Measurements from ENCODE around the gene PDE6B. TPM values are rescaled to one million over a fixed set of nuclear protein-coding genes. Genes with fewer than 3 reads are reported as not detected.
"Not testable (repeated sequence)": the region's sequence is repeated elsewhere in the genome, so short reads cannot be mapped to it uniquely, and the experiment has no call there.

PDE6B gene
- total and polyA plus RNA-seq, 7 donors: 0.03 to 0.48 (median 0.31) TPM; not detected in 1

DNA sequence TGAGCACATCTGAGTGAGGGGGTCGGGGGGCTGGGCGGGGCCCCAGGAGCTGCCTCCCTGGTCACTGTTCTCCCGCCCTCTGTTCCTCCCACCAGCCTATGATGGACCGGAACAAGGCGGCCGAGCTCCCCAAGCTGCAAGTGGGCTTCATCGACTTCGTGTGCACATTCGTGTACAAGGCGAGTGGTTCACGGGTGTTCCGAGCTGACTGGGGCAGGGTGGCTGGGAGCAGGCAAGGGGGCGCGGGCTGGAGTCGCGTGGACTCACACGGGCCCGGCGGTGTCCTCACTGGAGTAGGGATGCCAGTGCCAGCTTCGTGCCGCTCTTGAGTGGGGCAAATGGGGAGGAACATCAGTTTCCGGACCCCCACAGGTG lies 41.0 kb downstream of the PDE6B start:
- H3K4me1 ChIP-seq: no peaks in the 10 kb centered on the region
- peaks cover 0 to 11% of the 10 kb centered on the region in 2 donors for H3K36me3 ChIP-seq (ENCODE audit: insufficient read depth in 1 of 2, low read depth in 1 of 2)
- DNase-seq (peak in 1 of 2 donors; percentile 50), ATAC-seq (peak in 1 of 4 donors; percentile 12)
- whole genome bisulfite sequencing, 3 donors: 38 to 50% (median 39%) methylated on average over 22 of the region's 22 CpGs
- intact Hi-C loops (cut with DNase I): no loop called here
- H3K27me3 ChIP-seq (ENCODE audit: insufficient read depth in 3 of 3, low read length in 2 of 3): peaks cover 0 to 45% (median 11%) of the 10 kb centered on the region in 3 donors
- H3K9me3 ChIP-seq: no peaks in the 10 kb centered on the region
- no peak overlapping the region for H3K27ac ChIP-seq
- no peak overlapping the region for H3K4me3 ChIP-seq
- TF ChIP-seq, protein P1, sequence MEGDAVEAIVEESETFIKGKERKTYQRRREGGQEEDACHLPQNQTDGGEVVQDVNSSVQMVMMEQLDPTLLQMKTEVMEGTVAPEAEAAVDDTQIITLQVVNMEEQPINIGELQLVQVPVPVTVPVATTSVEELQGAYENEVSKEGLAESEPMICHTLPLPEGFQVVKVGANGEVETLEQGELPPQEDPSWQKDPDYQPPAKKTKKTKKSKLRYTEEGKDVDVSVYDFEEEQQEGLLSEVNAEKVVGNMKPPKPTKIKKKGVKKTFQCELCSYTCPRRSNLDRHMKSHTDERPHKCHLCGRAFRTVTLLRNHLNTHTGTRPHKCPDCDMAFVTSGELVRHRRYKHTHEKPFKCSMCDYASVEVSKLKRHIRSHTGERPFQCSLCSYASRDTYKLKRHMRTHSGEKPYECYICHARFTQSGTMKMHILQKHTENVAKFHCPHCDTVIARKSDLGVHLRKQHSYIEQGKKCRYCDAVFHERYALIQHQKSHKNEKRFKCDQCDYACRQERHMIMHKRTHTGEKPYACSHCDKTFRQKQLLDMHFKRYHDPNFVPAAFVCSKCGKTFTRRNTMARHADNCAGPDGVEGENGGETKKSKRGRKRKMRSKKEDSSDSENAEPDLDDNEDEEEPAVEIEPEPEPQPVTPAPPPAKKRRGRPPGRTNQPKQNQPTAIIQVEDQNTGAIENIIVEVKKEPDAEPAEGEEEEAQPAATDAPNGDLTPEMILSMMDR (IDR thresholded peaks at IDR 0.05): no peak

DNA sequence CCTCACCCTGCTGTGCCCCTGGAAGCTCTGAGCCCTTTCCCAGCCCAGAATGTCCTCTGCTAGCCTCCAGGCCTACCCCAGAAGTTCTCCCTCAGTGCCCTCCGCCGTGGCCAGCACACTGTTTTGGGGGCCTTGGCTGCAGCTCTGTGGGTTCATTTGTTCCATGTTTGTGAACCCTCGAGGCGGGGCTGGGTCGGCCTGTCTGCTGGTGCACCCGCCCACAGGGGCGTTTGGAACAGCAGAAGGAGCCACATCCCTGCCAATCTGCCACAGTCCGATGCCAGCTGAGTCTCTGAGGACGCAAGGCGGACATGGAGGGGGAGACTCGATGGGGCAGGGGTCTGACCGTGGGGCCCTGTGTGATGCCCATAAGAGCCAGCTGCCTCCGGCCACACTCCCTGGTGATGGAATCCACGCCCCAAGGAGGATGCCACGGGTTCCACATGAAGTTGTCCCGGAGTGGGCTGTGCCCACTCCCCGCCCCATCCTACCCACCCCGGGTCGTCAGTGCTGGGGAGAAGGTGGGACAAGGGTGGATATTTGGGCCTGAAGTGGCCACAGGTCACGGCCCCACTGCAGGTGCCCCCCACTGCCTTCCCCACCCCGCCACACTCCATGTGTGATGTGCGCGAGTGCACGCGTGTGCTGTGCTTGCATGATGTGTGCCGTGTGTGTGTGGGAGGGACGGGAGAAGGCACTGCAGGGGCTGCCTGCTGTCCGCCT lies 41.6 kb downstream of the PDE6B start:
- H3K4me3 ChIP-seq: no peak overlapping the region
- H3K9me3 ChIP-seq: no peaks in the 10 kb centered on the region
- WGBS, 3 donors: 54 to 63% (median 56%) methylated on average over 25 to 28 of the region's 28 CpGs
- no peaks in the 10 kb centered on the region for H3K4me1 ChIP-seq
- intact Hi-C loops (cut with DNase I): no loop called here
- H3K36me3 ChIP-seq (ENCODE audit: insufficient read depth in 1 of 2, low read depth in 1 of 2): peaks cover 3 to 16% of the 10 kb centered on the region in 2 donors
- no peak overlapping the region for H3K27ac ChIP-seq
- TF ChIP-seq, protein P1 (IDR thresholded peaks at IDR 0.05): no peak
- peaks cover 0 to 40% (median 11%) of the 10 kb centered on the region in 3 donors for H3K27me3 ChIP-seq (ENCODE audit: insufficient read depth in 3 of 3, low read length in 2 of 3)
- ATAC-seq: peak in 1 of 4 donors; percentile 12
- DNase-seq: peak; percentile 12 to 46

DNA sequence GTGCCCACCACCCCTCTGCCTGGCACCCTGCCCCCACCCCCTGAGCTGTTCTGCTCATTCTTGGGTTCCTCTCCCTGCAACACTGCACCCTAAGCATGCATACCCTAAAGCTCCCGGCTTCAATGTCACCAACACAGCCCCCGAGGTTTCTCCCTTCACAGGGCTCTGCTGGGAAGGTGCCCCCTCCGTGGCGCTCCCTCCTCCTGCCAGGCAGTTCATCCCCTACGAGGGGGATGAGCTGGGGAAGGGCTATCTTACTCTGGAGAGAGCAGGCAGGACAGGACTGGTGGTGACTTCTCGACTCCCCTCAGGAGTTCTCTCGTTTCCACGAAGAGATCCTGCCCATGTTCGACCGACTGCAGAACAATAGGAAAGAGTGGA lies 42.2 kb downstream of the PDE6B start:
- 37 to 44% (median 43%) methylated on average over 10 of the region's 10 CpGs for WGBS, 3 donors
- ATAC-seq (no peak), DNase-seq (peak; percentile 3 to 17)
- no peak overlapping the region for H3K4me3 ChIP-seq
- intact Hi-C loops (cut with DNase I): no loop called here
- H3K4me1 ChIP-seq: no peaks in the 10 kb centered on the region
- no peaks in the 10 kb centered on the region for H3K9me3 ChIP-seq
- no peak overlapping the region for H3K27ac ChIP-seq
- TF ChIP-seq, protein P1 (IDR thresholded peaks at IDR 0.05): no peak
- peaks cover 7 to 22% of the 10 kb centered on the region in 2 donors for H3K36me3 ChIP-seq (ENCODE audit: insufficient read depth in 1 of 2, low read depth in 1 of 2)
- peaks cover 0 to 36% (median 10%) of the 10 kb centered on the region in 3 donors for H3K27me3 ChIP-seq (ENCODE audit: insufficient read depth in 3 of 3, low read length in 2 of 3)

DNA sequence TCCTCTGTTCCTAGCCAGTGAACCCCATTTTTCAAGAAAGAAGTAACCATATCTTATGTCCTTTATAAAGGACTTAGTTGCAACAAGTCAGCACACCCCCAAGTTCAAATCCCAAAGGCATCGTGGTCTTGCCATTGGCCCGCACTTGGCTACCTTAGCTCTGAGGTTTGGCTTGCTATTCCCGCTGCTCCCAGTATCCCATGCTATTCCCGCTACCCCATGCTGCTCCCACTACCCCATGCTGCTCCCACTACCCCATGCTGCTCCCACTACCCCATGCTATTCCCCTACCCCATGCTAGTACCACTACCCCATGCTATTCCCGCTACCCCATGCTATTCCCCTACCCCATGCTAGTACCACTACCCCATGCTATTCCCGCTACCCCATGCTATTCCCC lies 42.8 kb downstream of the PDE6B start:
- H3K27ac ChIP-seq; H3K4me1 ChIP-seq; intact Hi-C loops (cut with DNase I); H3K9me3 ChIP-seq; H3K4me3 ChIP-seq; ATAC-seq: not testable (repeated sequence)
- Histone ChIP-seq H3K36me3 (ENCODE audit: insufficient read depth in 1 of 2, low read depth in 1 of 2) (peaks cover 7 to 28% of the 10 kb centered on the region in 2 donors), H3K27me3 (ENCODE audit: insufficient read depth in 3 of 3, low read length in 2 of 3) (peaks cover 0 to 32% (median 7%) of the 10 kb centered on the region in 3 donors)
- DNase-seq: peak in 1 of 2 donors; percentile 1
- WGBS, 3 donors: 81 to 88% (median 87%) methylated on average over 6 of the region's 6 CpGs

DNA sequence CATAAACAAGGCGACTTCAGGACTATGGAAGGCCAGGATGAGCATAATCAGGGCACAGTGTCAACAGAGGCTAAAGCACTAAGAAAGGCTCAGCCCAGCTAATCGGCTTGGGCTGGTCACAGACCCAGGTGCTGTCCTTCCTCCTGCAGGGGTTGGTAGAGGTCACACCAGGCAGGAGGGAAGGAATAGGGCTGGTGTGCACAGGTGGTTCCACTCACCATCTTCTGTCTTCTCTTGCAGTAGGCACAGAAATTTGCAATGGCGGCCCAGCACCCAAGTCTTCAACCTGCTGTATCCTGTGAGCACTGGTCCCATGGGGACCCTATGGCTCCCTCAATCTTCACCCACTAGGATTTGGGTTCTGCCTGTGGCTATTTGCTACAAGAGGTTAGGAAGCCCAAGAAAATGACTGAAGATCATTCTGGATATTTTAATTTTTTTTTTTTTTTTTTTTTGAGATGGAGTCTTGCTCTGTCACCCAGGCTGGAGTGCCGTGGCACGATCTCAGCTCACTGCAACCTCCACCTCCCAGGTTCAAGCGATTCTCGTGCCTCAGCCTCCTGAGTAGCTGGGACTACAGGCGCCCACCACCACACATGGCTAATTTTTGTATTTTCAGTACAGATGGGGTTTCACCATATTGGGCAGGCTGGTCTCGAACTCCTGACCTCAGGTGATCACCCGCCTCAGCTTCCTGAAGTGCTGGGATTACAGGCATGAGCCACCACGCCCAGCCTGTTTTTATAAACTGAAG lies 44.6 kb downstream of the PDE6B start:
- intact Hi-C loops (cut with DNase I); ATAC-seq; H3K4me3 ChIP-seq; H3K27ac ChIP-seq; H3K9me3 ChIP-seq: not testable (repeated sequence)
- Histone ChIP-seq H3K27me3 (ENCODE audit: insufficient read depth in 3 of 3, low read length in 2 of 3) (peaks cover 0 to 14% (median 5%) of the 10 kb centered on the region in 3 donors), H3K36me3 (ENCODE audit: insufficient read depth in 1 of 2, low read depth in 1 of 2) (peaks cover 7 to 28% of the 10 kb centered on the region in 2 donors), H3K4me1 (peaks cover 10% of the 10 kb centered on the region)
- peak in 1 of 2 donors; percentile 7 for DNase-seq
- WGBS, 3 donors: 91 to 96% (median 94%) methylated on average over 11 of the region's 11 CpGs

All from psoas muscle (tissue), 8 donors.